Activated T-helper 9 cell treated with anti-CD3 and anti-CD28 coated beads, Interleukin-2, amount 50 U/mL, for 16 hours (primary cell): ENCODE results near the gene GSG1.
A peak's percentile ranks its signal among the peaks of the same experiment; 100 is the strongest.
"Not testable (repeated sequence)": the region's sequence is repeated elsewhere in the genome, so short reads cannot be mapped to it uniquely, and the experiment has no call there.

Experiments used
- DNase-seq: peaks from one replicate; pipeline ENCODE4 v3.0.0-alpha.2; 2020; ENCODE audit warnings: low read depth

The GSG1 gene

GRCh38 chr12:13053617-13054016 lies 49.9 kb downstream of the GSG1 start:
- DNase-seq: not testable (repeated sequence)

GRCh38 chr12:13052421-13052820 lies 51.0 kb downstream of the GSG1 start:
- no peak for DNase-seq

- no peak for DNase-seq
These were observed 53.7 kb downstream of the GSG1 start for GRCh38 chr12:13049816-13050215.

- DNase-seq: no peak
These were observed 56.5 kb downstream of the GSG1 start for GRCh38 chr12:13046964-13047363.

GRCh38 chr12:13045816-13046215 lies 57.7 kb downstream of the GSG1 start:
- DNase-seq: no peak

GRCh38 chr12:13044906-13045299 lies 58.6 kb downstream of the GSG1 start:
- DNase-seq: no peak

GRCh38 chr12:13044002-13044905 lies 59.2 kb downstream of the GSG1 start, which contains the start of gene FAM234B:
Gene FAM234B, plus strand, starts transcription at chr12:13044381. Its CDS starts 23 bp downstream, at chr12:13044404.
- peak; percentile 61 for DNase-seq

- DNase-seq: no peak
These were observed 60.7 kb downstream of the GSG1 start for GRCh38 chr12:13042666-13043230.

GRCh38 chr12:13041224-13041623 lies 62.2 kb downstream of the GSG1 start:
- no peak for DNase-seq

- no peak for DNase-seq
These were observed 64.0 kb downstream of the GSG1 start for GRCh38 chr12:13039328-13039956.

GRCh38 chr12:13038491-13039161 lies 64.8 kb downstream of the GSG1 start:
- DNase-seq: no peak

- no peak for DNase-seq
These were observed 66.6 kb downstream of the GSG1 start for GRCh38 chr12:13036881-13037280.

GRCh38 chr12:13035335-13035734 lies 68.1 kb downstream of the GSG1 start:
- not testable (repeated sequence) for DNase-seq
